ENCODE measurements around the gene POFUT1.
A peak's percentile ranks its signal among the peaks of the same experiment; 100 is the strongest.
"Not testable (repeated sequence)": the region's sequence is repeated elsewhere in the genome, so short reads cannot be mapped to it uniquely, and the experiment has no call there.

Gene POFUT1

GRCh38 chr20:32236819-32237218, 29.1 kb downstream of the POFUT1 start:
- DNase-seq, result no peak

GRCh38 chr20:32237419-32237818, 29.7 kb downstream of the POFUT1 start:
- no peak for DNase-seq

GRCh38 chr20:32238483-32239425, 31.1 kb downstream of the POFUT1 start:
- DNase-seq, result no peak

- DNase-seq, result no peak
These were observed 32.5 kb downstream of the POFUT1 start for GRCh38 chr20:32240205-32240604.

- DNase-seq, result no peak
These were observed 34.1 kb downstream of the POFUT1 start for GRCh38 chr20:32241807-32242206.

GRCh38 chr20:32244150-32244823, 36.6 kb downstream of the POFUT1 start:
- DNase-seq, result no peak

GRCh38 chr20:32244959-32245358, 37.3 kb downstream of the POFUT1 start:
- DNase-seq, result no peak

GRCh38 chr20:32246208-32246607, 38.5 kb downstream of the POFUT1 start:
- not testable (repeated sequence) for DNase-seq

GRCh38 chr20:32248043-32248442, 40.4 kb downstream of the POFUT1 start:
- no peak for DNase-seq

GRCh38 chr20:32249030-32249738, 41.5 kb downstream of the POFUT1 start:
- DNase-seq, result peak; percentile 78

- no peak for DNase-seq
These were observed 43.8 kb downstream of the POFUT1 start for GRCh38 chr20:32251470-32251869.

GRCh38 chr20:32252189-32252588, 44.5 kb downstream of the POFUT1 start:
- peak; percentile 73 for DNase-seq

GRCh38 chr20:32260973-32261372, 53.3 kb downstream of the POFUT1 start:
- not testable (repeated sequence) for DNase-seq

- no peak for DNase-seq
These were observed 54.0 kb downstream of the POFUT1 start for GRCh38 chr20:32261644-32262043.

- no peak for DNase-seq
These were observed 55.8 kb downstream of the POFUT1 start for GRCh38 chr20:32263398-32263954.

GRCh38 chr20:32271620-32272019, 63.9 kb downstream of the POFUT1 start:
- no peak for DNase-seq

- no peak for DNase-seq
These were observed 66.7 kb downstream of the POFUT1 start for GRCh38 chr20:32274359-32274758.

GRCh38 chr20:32275163-32275562, 67.5 kb downstream of the POFUT1 start:
- DNase-seq, result not testable (repeated sequence)

GRCh38 chr20:32277361-32278198, 69.9 kb downstream of the POFUT1 start, which contains the start of gene KIF3B:
Gene KIF3B (plus strand): TSS chr20:32277651. CDS start chr20:32309778, 32,127 bp downstream.
- DNase-seq, result peak; percentile 94

- DNase-seq, result peak; percentile 39
These were observed 70.5 kb downstream of the POFUT1 start for GRCh38 chr20:32278199-32278643.

- DNase-seq, result peak; percentile 34
These were observed 74.0 kb downstream of the POFUT1 start for GRCh38 chr20:32281711-32282110.

GRCh38 chr20:32282461-32282860, 74.8 kb downstream of the POFUT1 start:
- DNase-seq, result no peak
